Measurements from ENCODE around the gene FAM241A.

FAM241A gene

DNA sequence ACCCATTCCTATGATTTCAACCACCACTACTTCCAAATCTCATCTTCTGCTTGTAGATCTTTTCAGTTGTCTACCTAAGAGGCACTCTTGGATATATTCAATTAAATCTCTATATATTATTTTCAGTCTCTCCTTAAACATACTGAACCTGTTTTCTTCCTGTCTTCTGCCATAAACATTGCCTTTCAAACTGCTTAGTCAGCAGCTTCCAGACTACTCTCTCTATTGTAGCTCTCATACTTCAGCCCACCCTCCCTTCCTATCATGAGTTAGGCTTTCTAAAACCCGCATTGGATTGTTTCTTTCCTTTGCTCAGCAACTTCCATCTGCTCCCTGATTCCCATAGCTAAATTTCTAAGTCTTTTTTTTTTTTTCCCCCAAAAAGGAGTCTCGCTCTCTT lies 90.8 kb downstream of the FAM241A start:
- Histone ChIP-seq H3K27me3 (no peaks in the 10 kb centered on the region), H3K9me3 (no peaks in the 10 kb centered on the region), H3K4me1 (no peaks in the 10 kb centered on the region), H3K36me3 (peaks cover 3% of the 10 kb centered on the region; the same call in 1 of the 2 replicates), H3K4me3 (ENCODE audit: low read depth, low read length) (no peak overlapping the region)
- no peak for DNase-seq
- TF ChIP-seq, protein P1, sequence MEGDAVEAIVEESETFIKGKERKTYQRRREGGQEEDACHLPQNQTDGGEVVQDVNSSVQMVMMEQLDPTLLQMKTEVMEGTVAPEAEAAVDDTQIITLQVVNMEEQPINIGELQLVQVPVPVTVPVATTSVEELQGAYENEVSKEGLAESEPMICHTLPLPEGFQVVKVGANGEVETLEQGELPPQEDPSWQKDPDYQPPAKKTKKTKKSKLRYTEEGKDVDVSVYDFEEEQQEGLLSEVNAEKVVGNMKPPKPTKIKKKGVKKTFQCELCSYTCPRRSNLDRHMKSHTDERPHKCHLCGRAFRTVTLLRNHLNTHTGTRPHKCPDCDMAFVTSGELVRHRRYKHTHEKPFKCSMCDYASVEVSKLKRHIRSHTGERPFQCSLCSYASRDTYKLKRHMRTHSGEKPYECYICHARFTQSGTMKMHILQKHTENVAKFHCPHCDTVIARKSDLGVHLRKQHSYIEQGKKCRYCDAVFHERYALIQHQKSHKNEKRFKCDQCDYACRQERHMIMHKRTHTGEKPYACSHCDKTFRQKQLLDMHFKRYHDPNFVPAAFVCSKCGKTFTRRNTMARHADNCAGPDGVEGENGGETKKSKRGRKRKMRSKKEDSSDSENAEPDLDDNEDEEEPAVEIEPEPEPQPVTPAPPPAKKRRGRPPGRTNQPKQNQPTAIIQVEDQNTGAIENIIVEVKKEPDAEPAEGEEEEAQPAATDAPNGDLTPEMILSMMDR (IDR thresholded peaks at IDR 0.05; ENCODE audit: low read depth, low read length), result no peak

DNA sequence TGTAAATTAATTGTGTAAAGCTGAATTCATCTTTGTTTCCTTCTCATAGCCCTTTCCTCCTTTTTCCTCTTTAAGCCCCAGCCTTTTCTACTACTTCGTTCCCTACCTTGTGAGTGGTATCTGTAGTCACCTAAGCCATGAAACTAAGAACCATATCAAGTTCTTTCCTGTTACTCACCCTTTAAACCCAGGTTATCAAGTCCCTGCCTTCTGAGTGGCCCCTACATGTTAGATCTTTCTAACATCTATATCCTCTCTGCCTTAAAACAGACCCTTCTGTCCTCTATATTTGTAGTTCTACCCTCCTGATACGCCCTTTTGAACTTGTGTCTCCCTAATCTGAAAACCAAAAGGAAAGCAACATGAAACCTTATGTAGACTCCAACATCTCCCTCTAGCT lies 93.6 kb downstream of the FAM241A start:
- no peaks in the 10 kb centered on the region for H3K36me3 ChIP-seq
- H3K9me3 ChIP-seq, result no peaks in the 10 kb centered on the region
- TF ChIP-seq, protein P1 (IDR thresholded peaks at IDR 0.05; ENCODE audit: low read depth, low read length), result no peak
- H3K4me3 ChIP-seq (ENCODE audit: low read depth, low read length), result no peak overlapping the region
- peaks cover 3% of the 10 kb centered on the region; the same call in 1 of the 2 replicates for H3K4me1 ChIP-seq
- H3K27me3 ChIP-seq, result no peaks in the 10 kb centered on the region
- DNase-seq, result no peak
